AG04449 (cell line): ENCODE data around the gene OLFML1.

ENCODE experiments used
- CTCF ChIA-PET: fragments of 350-600 bp; formaldehyde crosslinking; extraction: SDS; loops from one replicate; lab custom pipeline; 2021; ENCODE audit warnings: antibody characterized with exemption; lab: Yijun Ruan, JAX
- POLR2A ChIA-PET: fragments of 400-600, 350-600 bp; formaldehyde crosslinking; extraction: SDS; loops from one replicate; lab custom pipeline; 2020; ENCODE audit warnings: antibody characterized with exemption, inconsistent platforms; lab: Yijun Ruan, JAX
- DNase-seq: peaks from one replicate; pipeline ENCODE4 v3.0.0-alpha.2; 2010; ENCODE audit warnings: low read depth, low spot score
- H3K4me3 ChIP-seq: 2 replicates; pipeline ENCODE4 v1.5.1; 2011; ENCODE audit warnings: low read depth, mild to moderate bottlenecking, control low read depth, low read length
- CTCF ChIP-seq: IDR thresholded peaks from one replicate; pipeline ENCODE4 v1.5.1; 2011; ENCODE audit warnings: mild to moderate bottlenecking, moderate library complexity, low read length, control low read depth, inconsistent platforms; ENCODE audit not compliant: insufficient read depth; ENCODE audit errors: missing control alignments

Gene OLFML1

GRCh38 chr11:7469351-7469865, 15.9 kb upstream of the OLFML1 start:
- DNase-seq, result no peak
- CTCF ChIA-PET, result interaction anchor here (1.0 kb wide), 1 partner anchor 8 kb away, joined by 3 read pairs; no protein-coding TSS in a partner anchor
- H3K4me3 ChIP-seq, result no peak overlapping the region
- TF ChIP-seq CTCF, result no peak
- POLR2A ChIA-PET, result no interaction called here

- POLR2A ChIA-PET, result no interaction called here
- no peak for TF ChIP-seq CTCF
- no peak for DNase-seq
- H3K4me3 ChIP-seq, result no peak overlapping the region
- CTCF ChIA-PET, result no interaction called here
These were observed 14.2 kb upstream of the OLFML1 start for GRCh38 chr11:7471071-7471470.

- CTCF ChIA-PET, result interaction anchor here (1.3 kb wide), 1 partner anchor 9 kb away, joined by 3 read pairs; no protein-coding TSS in a partner anchor
These were observed 11.6 kb upstream of the OLFML1 start for GRCh38 chr11:7473717-7474116.

GRCh38 chr11:7480113-7480512, 5.2 kb upstream of the OLFML1 start:
- no peak for TF ChIP-seq CTCF
- ChIA-PET CTCF (no interaction called here), POLR2A (no interaction called here)
- H3K4me3 ChIP-seq, result no peak overlapping the region
- DNase-seq, result no peak

More at GRCh38 chr11:7473717-7474116, 11.6 kb upstream of the OLFML1 start:
- DNase-seq, result no peak
- no peak overlapping the region for H3K4me3 ChIP-seq
- no peak for TF ChIP-seq CTCF
- POLR2A ChIA-PET, result no interaction called here

- no peak overlapping the region for H3K4me3 ChIP-seq
- ChIA-PET CTCF (interaction anchor here (2.7 kb wide), 1 partner anchor 29 kb away, joined by 12 read pairs; the partner anchor contains the start of gene PPFIBP2), POLR2A (no interaction called here)
- TF ChIP-seq CTCF, result no peak
- no peak for DNase-seq
These were observed 1.2 kb upstream of the OLFML1 start for GRCh38 chr11:7484131-7484530.

GRCh38 chr11:7484645-7485044, 661 bp upstream of the OLFML1 start:
- ChIA-PET POLR2A (no interaction called here), CTCF (interaction anchor here (2.7 kb wide), 1 partner anchor 28 kb away, joined by 12 read pairs; the partner anchor contains the start of gene PPFIBP2)
- DNase-seq, result no peak
- H3K4me3 ChIP-seq, result no peak overlapping the region
- no peak for TF ChIP-seq CTCF
